Parathyroid adenoma (tissue), 2 donors: Measurements from ENCODE around the gene PRKCE.

ENCODE experiments used
- H2AFZ ChIP-seq: fragments of 300-600 bp; sonication (generic); one replicate; pipeline ENCODE4 v1.7.0; 2017; ENCODE audit warnings: antibody characterized with exemption, mild to moderate bottlenecking
- H3K27ac ChIP-seq: fragments of 300-600 bp; sonication (generic); one replicate; pipeline ENCODE4 v1.7.0; 2017
- H3K27me3 ChIP-seq: fragments of 300-600 bp; sonication (generic); one replicate; pipeline ENCODE4 v1.7.0; 2017; ENCODE audit warnings: low read length; ENCODE audit not compliant: control insufficient read depth, insufficient read depth
- H3K36me3 ChIP-seq: fragments of 300-600 bp; sonication (generic); one replicate; pipeline ENCODE4 v1.7.0; 2017; ENCODE audit warnings: low read length; ENCODE audit not compliant: control insufficient read depth, insufficient read depth
- H3K4me1 ChIP-seq: fragments of 300-600 bp; sonication (generic); one replicate; pipeline ENCODE4 v1.7.0; 2017; ENCODE audit warnings: control low read depth
- H3K4me2 ChIP-seq: fragments of 300-600 bp; sonication (generic); one replicate; pipeline ENCODE4 v1.7.0; 2017; ENCODE audit warnings: low read length
- H3K4me3 ChIP-seq: fragments of 300-600 bp; sonication (generic); one replicate; pipeline ENCODE4 v1.7.0; 2017; ENCODE audit warnings: low read depth, low read length
- H3K79me2 ChIP-seq: fragments of 300-600 bp; sonication (generic); one replicate; pipeline ENCODE4 v1.7.0; 2017; ENCODE audit warnings: control low read depth
- H3K9ac ChIP-seq: fragments of 300-600 bp; sonication (generic); one replicate; pipeline ENCODE4 v1.7.0; 2017; ENCODE audit warnings: mild to moderate bottlenecking
- H3K9me3 ChIP-seq: fragments of 300-600 bp; sonication (generic); one replicate; pipeline ENCODE4 v1.7.0; 2017; ENCODE audit warnings: low read length; ENCODE audit not compliant: control insufficient read depth
- CTCF ChIP-seq: fragments of 300-600 bp; sonication (generic); IDR thresholded peaks from one replicate; pipeline ENCODE4 v1.7.0; 2017; ENCODE audit warnings: antibody characterized with exemption, mild to moderate bottlenecking
- donor health status: primary hyperparathyroidism.

The PRKCE gene

DNA sequence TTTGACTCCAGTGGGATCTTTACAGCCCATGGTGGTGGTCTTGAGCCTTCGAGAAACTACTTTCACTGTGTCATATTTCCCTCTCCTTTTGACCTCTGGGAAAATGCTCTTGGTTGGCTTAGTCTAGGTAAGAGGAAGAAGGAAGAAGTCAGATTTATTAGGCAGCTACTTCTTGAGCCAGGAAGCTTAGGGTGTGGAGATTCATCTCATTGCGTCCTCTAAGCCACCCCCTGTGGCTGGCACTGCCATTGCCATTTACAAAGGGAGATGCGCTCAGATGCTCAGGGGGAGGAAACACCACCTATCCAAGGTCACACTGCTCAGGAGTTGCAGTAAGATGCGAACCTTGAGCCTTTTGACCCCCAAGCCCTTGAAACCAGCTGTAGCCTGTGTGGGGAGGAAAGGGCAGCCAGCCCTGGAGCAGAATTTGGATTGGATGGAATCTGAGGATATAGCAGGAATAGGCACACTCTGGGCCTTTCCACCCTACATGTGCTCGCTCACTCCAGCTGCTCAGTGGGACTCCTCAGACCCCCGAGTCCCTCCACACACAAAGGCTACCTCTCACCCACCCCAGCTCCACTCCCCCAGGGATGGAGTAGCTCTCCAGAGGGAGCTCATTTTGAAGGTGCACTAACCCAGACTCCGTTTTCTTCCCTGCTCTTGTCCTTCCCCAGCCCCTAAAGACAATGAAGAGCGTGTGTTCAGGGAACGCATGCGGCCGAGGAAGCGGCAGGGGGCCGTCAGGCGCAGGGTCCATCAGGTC, 324.5 kb downstream of the PRKCE start:
- Histone ChIP-seq H3K27me3 (no peaks in the 10 kb centered on the region), H3K4me1 (no peaks in the 10 kb centered on the region), H3K27ac (no peak overlapping the region), H3K4me3 (no peak overlapping the region), H3K79me2 (peaks cover 32% of the 10 kb centered on the region), H3K9me3 (no peaks in the 10 kb centered on the region), H3K4me2 (no peak overlapping the region), H3K9ac (no peak overlapping the region), H3K36me3 (no peaks in the 10 kb centered on the region), H2AFZ (no peak overlapping the region)
- TF ChIP-seq CTCF, result no peak

DNA sequence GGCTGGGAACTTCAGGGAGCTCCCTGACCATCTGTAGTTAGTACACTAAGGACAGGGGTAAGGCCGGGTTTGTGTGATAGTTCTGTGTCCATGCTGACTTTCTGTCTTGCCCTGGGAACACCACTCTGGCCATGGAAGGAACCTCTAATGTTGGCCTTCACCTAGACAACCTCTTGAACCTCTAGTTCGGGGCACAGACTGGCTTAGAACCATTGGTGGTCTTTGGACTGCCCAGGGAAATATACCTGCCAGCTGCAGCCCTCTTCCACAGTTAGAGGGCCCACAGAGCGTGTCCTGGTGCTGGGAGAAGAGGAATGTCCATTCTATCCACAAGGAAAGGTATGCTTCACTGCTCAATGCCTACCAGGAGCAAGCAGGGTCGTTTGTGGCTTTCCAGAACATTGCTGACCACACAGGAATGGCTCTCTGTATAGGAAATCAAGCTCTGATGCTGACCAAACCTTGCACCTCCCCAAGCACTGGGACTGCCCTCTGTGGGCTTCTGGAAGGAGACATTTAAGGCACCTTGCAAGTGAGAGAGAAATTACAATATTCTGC, 326.9 kb downstream of the PRKCE start:
- Histone ChIP-seq H3K9ac (no peak overlapping the region), H3K4me3 (no peak overlapping the region), H3K4me1 (no peaks in the 10 kb centered on the region), H3K9me3 (no peaks in the 10 kb centered on the region), H3K27ac (no peak overlapping the region), H2AFZ (no peak overlapping the region), H3K36me3 (no peaks in the 10 kb centered on the region), H3K4me2 (no peak overlapping the region), H3K27me3 (no peaks in the 10 kb centered on the region), H3K79me2 (peaks cover 48% of the 10 kb centered on the region)
- TF ChIP-seq CTCF, result no peak

DNA sequence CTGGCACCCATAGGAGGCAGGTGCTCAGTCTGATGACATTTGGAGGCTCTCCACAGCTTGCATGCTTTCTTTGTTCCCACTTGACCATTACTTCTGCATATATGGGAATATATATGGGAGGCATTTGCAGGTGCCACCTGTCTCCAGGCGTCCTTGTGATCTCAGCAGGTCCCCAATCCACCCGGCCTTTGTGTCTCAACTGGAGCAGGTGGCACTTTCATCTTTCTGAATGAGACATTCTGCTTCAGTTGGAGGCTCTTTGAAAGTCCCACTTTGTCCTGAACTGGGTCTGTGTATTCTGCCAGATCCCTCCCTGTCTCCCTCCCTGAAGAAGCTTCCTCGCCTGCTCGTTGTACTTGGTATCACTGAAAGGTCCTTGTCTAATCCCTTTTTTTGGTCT, 327.6 kb downstream of the PRKCE start:
- Histone ChIP-seq H3K27ac (no peak overlapping the region), H3K36me3 (no peaks in the 10 kb centered on the region), H3K9me3 (no peaks in the 10 kb centered on the region), H3K79me2 (peaks cover 52% of the 10 kb centered on the region), H3K27me3 (no peaks in the 10 kb centered on the region), H3K4me2 (no peak overlapping the region), H3K4me1 (no peaks in the 10 kb centered on the region), H2AFZ (no peak overlapping the region), H3K4me3 (no peak overlapping the region), H3K9ac (no peak overlapping the region)
- no peak for TF ChIP-seq CTCF

DNA sequence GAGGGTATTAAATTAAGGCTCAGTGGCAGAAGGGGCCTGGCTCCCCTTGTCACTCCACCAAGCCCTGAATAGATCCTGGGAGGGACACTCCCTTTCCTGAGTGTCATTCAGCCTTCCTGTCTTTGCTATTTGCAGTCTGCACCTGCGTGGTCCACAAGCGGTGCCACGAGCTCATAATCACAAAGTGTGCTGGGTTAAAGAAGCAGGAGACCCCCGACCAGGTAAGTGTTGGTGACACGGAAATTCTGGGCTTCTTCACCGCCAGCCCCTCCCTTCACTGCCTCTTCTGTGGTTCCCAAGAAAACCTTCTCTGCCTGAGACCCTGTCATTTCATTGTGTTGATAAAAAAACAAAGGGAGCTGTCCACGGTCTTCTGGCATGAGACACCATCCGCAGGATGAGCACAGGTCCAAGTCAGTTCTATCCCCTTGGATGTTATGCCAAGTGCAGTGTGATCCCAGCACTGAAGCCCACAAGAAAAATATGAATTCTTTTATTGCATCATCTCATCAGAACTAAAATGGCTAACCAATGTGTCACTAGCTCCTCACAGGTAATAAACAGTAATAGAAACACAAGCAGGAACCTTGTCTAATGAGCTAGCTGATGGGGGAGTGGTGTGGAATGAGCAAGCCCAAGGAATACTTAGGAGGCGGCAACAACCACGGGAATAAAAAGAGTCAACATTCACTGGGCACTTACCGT, 328.8 kb downstream of the PRKCE start:
- no peak overlapping the region for H3K27ac ChIP-seq
- no peaks in the 10 kb centered on the region for H3K27me3 ChIP-seq
- no peaks in the 10 kb centered on the region for H3K4me1 ChIP-seq
- peaks cover 51% of the 10 kb centered on the region for H3K79me2 ChIP-seq
- no peak overlapping the region for H3K4me2 ChIP-seq
- no peaks in the 10 kb centered on the region for H3K9me3 ChIP-seq
- H3K9ac ChIP-seq, result no peak overlapping the region
- H3K4me3 ChIP-seq, result no peak overlapping the region
- no peaks in the 10 kb centered on the region for H3K36me3 ChIP-seq
- H2AFZ ChIP-seq, result no peak overlapping the region
- TF ChIP-seq CTCF, result no peak
